KBM-7 (cell line): ENCODE measurements around the gene PAOX.
"Not testable (repeated sequence)": the region's sequence is repeated elsewhere in the genome, so short reads cannot be mapped to it uniquely, and the experiment has no call there.

Source experiments
- DNase-seq: peaks from one replicate; pipeline ENCODE4 v3.0.0-alpha.2; 2015
- in situ Hi-C: fragments of 300-500 bp; cut with MboI; formaldehyde crosslinking; loops from 2 replicates; pipeline ENCODE4 v1.14.3; 2020; ENCODE audit warnings: low sequenced_read_pairs, low pct_unique_long_range_greater_than_20kb, mixed read lengths

The PAOX gene

DNA sequence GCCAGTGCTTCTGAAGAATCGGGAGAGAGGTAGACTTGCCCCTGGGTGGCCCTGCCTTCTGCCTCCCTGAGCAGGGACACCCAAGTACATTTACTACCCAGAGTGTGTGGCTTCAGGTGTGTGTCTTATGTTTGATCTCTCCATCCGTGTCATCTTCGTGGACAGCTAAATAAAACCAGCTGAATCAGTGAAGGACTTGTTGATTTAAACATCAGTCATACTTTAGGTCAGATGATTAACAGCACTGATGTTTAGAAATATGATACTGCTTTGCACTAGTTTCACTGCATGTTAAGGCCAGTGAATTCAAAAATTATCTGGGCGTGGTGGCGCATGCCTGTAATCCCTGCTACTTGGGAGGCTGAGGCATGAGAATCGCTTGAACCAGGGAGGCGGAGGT is 18.9 kb downstream of the PAOX start:
- DNase-seq, result no peak
- in situ Hi-C loops, result no loop called here

DNA sequence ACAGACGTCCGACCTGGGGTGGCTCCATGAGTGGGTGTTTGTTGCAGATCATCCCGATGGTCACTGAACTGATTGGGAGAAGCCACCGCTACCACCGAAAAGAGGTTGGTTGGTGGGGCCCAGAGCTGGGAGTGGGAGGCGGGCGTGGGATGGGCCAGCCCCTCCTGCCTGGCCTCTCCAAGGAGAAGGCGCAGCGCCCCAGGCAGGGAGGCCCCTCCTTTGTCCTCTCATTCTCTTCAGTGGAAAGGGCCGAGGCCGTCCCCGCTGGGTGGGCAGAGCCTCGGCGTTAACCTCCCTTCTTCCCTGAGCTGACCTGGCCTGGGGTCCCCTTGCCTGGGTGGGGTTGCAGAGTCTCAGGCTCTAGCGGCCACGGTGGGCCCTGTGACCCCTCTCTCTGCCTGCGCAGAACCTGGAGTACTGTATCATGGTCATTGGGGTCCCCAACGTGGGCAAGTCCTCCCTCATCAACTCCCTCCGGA is 20.1 kb downstream of the PAOX start:
- in situ Hi-C loops, result no loop called here
- DNase-seq, result no peak

DNA sequence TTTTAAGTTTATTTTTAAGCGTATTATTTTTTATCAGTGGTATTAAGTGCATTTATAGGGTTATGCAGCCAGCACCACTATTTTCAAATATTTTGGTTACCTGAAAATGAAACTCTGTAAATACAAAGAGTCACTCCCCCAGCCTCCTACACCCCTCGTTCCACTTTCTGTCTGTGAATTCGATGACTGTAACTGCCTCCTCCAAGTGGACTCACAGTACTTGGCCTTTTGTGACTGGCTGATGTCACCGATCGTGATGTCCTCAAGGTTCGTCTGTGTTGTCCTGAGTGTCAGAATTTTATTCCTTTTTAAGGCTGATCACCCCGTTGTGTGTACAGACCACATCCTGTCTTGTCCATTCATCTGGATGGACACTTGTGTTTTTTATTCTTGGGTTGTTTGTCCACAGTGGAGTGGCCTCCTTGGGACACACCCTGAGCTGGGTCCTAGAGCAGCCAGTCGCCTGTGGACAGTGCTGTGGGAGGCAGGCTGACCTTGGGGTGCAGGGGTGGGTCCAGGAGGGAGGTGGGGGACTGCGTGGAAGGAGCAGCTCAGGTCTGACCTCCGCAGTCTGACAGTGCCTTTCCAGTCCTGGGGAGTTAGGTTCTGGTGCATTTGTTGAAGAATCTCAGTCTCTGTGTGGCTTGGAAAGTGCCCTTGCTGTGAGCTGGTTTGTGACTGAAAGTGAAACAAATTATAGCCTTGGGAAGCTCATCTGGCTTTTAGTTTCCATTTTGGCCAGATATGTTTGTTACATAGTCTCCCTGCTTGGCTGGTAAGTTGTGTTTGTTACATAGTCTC is 21.8 kb downstream of the PAOX start:
- no peak for DNase-seq

DNA sequence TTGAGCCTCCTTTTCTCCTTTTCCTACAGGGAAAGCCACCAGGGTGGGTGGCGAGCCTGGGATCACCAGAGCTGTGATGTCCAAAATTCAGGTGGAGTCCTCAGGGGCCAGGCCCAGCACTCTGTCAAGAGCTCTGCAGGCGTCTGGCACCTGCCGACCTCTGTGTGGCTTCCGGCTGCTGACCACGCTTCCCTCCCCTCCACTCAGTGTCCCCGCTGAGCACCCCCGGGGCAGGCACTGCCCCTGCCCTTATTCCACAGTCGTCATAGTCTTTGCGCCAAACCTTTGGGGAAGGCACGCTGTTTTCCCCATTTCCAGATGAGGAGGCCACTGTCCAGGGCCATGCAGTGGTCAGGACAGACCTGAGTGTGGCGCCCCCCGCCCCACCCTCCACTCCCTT is 22.4 kb downstream of the PAOX start:
- in situ Hi-C loops, result no loop called here
- DNase-seq, result no peak

More for the DNA sequence above, 21.8 kb downstream of the PAOX start:
- in situ Hi-C loops, result no loop called here

DNA sequence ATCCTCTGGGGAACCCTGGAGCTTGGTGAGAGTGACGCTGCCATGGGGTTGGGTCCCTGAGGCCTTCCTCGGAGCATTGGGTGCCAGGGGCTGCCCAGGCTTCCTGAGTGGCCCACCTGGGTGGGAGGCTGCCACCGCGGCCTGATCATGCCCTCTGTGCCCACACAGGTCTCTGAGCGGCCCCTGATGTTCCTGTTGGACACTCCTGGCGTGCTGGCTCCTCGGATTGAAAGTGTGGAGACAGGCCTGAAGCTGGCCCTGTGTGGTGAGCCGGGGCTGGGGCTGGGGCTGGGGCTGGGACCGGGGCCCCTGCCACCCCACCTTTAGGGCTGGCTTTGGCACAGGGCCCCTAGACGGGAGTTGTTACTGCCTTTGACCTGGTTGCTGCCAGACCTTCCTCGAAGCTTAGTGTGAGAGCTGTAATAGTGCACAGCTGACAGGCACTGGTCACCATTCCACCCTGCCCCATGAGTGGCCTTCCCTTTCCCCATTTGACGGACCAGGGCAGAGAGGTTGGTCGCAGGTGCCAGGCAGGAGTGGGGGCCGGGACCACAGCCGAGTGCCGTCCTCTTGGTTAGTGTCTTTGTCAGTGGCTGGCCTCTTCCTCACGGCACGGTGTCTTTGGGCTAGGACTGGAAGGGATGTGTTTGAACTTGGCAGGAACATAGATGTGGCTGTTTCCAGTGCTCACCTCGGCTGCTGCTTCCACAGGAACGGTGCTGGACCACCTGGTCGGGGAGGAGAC is 23.1 kb downstream of the PAOX start:
- no peak for DNase-seq
- in situ Hi-C loops, result no loop called here

DNA sequence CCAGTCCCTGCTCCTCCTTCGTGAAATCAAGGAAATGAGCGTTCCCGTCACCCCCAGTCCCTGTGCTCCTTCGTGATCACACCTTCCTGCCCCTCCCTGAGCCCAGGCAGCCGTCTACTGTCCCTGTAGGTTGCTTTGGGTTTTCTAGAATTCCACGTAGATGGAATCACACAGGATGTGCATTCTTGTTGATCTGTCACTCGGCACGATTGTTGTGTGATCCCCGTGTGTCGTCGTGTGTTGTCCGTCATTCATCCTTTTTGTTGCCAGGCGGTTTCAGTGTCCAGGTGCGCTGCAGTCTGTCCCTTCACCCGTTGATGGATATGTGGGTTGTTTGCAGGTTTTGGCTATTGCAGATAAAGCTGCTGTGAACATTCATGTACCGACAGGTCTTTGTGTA is 24.3 kb downstream of the PAOX start:
- in situ Hi-C loops, result no loop called here
- no peak for DNase-seq

DNA sequence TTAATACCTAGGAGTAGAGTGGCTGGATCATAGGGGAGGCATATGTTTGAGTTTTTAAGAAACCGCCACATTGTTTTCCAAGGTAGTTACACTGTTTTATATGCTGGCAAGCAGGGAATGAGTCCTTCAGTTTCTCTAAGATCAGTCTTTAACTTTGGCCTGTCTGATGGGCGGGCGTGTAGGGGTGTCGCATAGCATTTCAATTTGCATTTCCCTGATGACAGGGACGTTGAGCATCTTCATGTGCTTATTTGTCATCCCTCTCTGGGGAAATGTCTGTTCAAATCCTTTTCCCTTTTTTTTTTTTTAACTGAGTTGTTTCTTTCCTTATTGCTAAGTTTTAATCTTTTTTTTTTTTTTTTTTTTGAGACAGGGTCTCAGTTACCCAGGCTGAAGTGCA is 24.7 kb downstream of the PAOX start:
- in situ Hi-C loops, result no loop called here
- DNase-seq, result no peak

DNA sequence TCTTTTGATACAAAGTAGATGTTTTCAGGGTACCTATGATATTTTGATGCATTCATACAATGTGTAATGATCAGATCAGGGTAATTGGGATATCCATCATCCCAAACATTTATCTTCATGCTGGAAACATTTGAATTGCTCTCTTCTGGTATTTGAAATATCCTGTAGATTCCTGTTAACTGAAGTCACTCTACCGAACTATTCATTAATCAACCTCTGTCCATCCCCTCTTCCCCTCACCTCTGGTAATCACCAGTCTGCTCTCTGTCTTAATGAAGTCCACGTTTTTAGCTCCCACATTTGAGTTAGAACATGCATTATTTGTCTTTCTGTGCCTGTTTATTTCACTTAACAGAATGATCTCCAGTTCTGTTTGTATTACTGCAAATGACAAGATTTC is 26.2 kb downstream of the PAOX start:
- in situ Hi-C loops, result no loop called here
- no peak for DNase-seq

DNA sequence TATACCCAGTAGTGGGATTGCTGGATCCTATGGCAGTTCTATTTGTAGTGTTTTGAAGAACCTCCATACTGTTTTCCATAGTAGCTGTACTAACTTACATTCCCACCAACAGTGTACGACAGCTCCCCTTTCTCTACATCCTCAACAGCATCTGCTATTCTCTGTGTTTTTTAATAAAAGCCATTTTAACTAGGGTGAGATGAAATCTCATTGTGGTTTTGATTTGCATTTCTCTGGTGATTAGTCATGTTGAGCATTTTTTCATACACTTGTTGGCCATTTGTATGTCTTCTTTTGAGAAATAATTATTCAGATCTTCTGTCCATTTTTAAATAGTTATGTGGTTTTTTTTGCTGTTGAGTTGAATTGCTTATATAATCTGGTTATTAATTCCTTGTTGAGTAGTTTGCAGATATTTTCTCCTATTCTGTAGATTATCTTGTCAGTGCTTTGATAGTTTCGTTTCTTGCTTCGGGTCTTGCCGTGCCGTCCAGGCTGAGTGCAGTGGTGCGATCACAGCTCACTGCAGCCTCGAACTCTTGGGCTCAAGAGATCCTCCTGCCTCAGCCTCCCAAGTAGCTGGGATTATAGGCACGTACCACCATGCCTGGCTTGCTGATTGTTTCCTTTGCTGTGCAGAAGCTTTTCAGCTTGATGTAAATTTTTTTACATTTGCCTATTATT is 26.9 kb downstream of the PAOX start:
- no peak for DNase-seq
- in situ Hi-C loops, result no loop called here

DNA sequence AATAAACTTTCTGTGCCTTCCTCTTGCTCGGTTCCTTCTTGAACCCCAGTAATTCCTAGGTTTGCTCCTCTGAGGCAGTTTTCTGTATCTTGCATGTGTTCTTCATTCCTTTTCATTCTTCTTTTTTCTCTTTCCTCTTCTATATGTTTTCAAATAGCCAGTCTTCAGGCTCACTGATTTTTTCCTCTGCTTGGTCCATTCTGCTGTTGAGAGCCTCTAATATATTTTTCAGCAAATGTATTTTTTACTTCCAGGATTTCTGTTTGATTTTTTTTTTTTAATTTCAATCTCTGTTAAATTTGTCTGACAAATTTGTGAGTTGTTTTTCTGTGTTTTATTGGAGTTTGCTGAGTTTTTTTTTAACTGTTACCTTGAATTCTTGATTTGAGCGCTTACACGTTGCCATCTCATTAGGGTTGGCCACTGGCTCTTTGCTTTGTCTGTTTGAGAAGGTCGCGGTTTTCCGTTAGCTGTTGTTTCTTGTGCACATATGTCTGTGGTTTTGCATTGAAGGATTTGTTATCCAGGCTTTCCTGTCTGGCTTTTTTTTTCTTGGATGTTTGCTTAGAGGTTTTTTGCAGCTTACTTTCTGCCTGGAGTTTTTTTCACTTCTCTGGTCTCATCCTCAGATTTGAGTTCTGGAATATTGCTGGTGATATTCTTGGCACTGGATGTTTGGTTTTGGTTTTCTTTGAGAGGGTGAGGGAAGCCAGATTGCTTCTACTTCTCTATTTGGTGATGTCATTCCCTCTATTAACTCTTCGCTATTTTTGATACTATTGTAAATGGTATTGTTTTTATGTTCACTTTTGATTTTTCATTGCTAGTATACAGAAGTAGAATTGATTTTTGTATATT is 32.7 kb downstream of the PAOX start:
- DNase-seq, result no peak
- in situ Hi-C loops, result no loop called here

DNA sequence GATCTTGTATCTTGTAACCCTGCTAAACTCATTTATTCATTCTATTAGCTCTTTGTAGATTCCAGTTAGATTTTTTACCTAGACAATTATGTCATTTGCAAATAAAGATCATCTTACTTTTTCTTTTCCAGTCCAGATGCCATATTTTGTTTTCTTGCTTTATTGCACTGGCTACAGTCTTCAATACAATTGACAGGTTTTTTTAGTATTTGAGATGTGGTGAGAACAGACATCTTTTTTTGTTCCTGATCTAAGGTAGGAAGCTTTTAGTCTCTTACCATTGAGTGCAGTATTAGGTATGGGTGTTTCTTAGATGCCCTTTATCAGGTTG is 33.3 kb downstream of the PAOX start:
- in situ Hi-C loops, result no loop called here
- DNase-seq, result no peak

DNA sequence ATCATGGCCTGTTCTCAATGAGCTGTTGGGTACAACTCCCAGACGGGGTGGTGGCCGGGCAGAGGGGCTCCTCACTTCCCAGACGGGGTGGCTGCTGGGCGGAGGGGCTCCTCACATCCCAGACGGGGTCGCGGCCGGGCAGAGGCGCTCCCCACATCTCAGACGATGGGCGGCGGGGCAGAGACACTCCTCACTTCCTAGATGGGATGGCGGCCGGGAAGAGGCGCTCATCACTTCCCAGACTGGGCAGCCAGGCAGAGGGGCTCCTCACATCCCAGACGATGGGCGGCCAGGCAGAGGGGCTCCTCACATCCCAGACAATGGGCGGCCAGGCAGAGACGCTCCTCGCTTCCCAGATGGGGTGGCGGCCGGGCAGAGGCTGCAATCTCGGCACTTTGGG is 35.3 kb downstream of the PAOX start:
- in situ Hi-C loops, DNase-seq: not testable (repeated sequence)

DNA sequence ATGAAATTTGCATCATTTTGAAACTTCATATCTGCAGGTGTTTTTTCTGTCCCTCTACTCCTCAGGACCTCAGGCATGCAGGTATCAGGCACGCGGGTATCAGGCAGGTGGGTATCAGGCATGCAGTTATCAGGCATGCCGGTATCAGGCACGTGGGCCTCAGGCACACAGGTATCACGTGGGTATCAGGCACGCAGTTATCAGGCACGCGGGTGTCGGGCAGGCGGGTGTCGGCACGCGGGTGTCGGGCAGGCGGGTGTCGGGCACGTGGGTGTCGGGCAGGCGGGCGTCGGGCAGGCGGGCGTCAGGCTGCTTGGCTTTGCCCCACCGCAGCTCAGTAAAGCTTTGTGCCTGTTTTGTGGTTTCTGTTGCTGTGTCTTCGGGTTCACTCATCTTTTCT is 36.7 kb downstream of the PAOX start:
- DNase-seq, result no peak
- in situ Hi-C loops, result no loop called here

DNA sequence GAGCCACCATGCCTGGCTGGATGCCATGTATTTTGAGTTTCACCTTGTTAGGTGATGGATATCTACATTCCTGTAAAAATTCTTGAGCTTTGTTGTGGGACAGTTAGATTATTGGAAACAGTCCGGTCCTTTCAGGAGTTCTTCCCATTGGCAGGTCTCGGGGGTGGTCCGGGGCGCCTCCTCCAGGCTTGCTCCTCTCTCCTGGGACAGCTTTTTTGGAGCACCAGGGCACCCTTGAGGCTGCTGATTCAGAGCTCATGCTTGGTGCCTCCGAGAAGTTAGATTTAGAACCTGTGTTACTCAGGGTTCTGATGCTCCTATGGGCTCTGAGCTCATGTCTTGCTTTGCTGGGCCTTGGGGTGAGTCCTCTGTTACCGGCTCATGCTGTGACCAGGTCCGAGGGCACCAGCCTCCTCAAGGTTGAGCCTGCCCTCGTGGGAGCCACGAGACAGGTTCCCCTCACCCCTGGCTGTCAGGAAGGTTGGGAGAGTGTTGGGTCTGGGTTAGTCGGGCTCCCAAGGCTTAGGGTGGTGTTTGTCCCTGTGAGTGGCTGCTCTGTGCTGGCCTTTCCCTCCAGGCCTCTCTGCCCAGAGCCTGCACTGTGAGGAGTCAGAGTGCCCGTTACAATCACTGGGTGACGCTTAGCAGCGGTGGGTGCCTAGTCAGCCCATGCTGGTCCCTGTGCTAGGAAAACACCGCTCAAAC is 39.4 kb downstream of the PAOX start:
- DNase-seq, result no peak
- in situ Hi-C loops, result no loop called here

DNA sequence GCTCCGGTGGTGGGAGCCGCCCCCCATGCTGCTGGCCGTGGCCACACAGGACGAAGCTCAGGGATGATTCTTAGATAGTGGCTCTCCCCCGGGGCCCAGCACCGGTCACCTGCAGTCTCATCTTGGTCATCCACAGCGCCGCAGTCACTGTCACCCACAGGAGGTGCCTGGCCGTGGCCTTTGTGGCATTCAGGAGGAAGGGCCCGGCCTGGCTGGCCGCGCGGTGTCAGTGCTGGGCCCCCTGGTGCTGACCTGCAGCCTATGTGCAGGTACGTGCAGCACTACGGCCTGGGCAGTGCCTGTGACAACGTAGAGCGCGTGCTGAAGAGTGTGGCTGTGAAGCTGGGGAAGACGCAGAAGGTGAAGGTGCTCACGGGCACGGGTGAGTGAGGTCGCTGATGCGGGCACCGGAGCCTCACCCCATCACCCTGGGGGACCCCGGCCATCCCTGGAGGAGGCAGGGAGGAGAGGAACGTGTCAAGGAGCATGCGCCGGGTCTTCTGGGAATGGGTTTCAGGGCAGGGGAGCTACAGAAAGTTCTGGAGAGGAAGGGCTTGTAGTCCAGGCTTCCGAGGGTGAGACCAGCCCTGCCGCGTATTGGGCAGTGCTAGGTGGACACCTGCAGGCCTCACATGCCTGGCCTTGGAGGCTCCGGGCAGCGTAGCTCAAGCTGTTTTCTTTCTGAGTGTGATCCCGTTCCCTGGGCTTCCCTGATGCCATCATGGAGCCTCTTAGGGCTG is 40.3 kb downstream of the PAOX start:
- in situ Hi-C loops, result no loop called here
- no peak for DNase-seq

DNA sequence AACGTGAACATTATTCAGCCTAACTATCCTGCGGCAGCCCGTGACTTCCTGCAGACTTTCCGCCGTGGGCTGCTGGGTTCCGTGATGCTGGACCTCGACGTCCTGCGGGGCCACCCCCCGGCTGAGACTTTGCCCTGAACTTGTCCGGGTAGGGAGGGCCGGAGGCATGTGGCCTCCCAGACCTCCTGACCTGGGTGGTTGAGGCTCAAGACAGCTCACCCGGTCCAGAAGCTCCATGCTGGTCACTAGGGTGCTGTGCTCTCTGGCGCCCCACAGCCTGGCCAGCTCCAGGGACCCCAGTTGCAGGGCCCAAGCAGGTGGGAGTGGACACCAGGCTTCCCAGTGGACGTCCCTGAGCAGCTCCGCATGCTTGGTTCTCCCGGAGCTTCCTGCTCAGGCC is 41.0 kb downstream of the PAOX start:
- DNase-seq, result no peak
- in situ Hi-C loops, result no loop called here

DNA sequence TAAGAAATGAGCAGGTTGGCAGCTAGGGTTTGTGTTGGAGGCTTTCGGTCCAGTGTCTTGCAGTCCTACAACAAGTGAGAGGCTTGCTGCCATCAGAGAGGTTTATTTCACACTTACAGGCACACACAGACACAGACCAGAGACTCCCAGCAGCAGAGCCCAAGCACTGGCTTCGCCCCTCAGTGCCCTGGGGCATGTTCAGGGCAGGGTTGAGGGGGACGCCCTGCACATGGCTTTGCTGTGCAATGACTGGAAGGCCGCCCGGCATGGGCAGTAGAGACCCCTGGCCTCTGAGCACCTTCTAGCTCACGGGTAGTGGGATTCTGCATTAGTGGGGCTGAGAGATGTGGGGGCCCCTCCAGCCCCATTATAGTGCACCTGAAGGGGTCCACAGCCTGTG is 41.5 kb downstream of the PAOX start:
- in situ Hi-C loops, result no loop called here

More for the DNA sequence above, 41.5 kb downstream of the PAOX start:
- DNase-seq, result no peak
